GM21723 (cell line): ENCODE measurements around the gene SPPL2B.

Source experiments
- ATAC-seq: cut with Tn5 transposase; IDR thresholded peaks from one replicate; pipeline ENCODE4 v1.9.1; 2021; ENCODE audit warnings: mild to moderate bottlenecking, moderate library complexity; ENCODE audit not compliant: unreplicated experiment

SPPL2B gene

DNA sequence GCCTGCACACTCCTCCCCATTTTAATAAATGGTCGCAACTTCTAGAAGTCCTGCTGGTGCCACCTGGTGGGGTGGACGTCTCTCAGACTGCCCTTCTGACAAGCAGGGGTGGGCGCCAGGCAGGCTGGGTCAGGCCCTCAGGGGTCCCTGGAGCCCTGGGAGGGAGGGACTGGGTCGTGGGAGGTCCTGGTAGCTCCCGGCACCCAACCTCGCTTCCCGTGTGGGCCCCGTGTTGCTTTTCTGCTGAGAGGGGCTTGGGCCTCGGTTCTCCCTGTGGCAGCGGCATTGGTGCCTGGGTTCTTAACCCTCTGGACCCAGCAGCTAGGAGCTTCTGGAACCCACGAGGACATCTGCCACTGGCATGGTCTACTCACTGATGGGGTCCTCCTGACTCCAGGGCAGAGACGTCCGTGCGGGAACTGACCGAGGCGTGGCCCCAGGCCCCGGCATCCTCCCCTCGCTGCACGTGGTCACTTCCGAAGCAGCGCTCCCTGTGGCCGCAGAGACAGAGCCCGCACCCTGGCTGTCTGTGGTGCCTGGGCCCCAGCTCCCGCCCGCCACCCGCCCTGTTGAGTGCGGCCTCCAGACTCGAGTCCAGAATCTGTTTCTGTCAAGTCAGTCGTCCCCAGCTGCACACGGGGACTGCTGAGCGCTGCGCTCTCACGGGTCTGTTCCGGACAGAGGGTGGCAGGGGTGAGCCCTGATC is 25.6 kb downstream of the SPPL2B start:
- ATAC-seq: no peak

DNA sequence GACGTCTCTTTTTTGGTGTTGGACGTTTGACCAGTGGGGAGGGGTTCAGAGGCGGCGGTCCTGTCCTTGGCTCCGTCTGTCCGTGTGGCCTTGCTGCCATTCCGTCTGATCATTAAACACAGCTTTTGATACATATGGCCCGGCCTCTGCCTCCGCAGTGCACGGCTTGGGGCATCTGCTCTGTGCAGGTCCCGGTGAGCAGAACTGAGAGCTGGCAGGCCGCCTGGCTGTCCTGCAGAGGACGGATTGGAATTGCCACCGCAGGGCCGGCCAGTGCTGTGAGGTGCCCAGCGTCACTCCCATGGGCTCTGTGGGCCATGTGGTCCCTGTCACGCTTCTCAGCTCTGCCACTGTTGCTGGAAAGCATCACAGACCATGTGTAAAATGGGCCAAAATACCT is 26.2 kb downstream of the SPPL2B start:
- no peak for ATAC-seq

DNA sequence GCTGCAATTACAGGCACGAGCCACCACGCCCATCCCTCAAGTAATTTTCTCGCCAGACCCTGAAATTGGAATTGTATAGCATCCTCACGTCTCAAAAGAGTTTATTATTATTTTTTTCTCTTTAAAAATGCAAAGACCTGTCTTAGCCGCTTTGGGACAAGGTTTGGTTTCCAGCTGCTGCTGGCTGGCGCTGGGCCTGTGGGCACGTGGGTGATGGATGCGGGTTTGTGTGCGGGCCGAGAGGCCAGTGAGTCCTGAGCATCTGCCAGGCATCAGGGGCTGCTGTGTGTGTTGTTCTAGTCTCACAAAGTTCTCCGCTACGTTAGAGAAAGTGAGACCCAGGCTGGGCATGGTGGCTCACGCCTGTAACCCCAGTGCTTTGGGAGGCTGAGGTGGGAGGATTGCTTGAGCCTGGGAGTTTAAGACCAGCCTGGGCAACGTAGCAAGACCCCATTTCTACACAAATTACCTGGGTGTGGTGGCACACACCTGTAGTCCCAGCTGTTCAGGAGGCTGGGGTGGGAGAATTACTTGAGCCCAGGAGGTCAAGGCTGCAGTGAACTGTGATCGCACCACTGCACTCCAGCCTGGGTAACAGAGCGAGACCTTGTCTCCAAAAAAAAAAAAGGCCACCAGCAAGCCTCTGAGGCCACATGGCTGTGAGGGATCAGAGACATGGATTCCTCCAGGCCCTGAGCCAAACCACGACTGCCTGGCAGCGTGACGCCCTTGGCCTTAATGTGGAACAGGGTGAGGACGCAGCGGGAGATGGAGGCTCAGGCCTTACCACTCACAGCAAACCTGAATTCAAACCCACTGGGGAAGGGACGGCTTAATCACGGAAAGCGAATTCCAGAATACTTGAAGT is 26.9 kb downstream of the SPPL2B start:
- no peak for ATAC-seq

DNA sequence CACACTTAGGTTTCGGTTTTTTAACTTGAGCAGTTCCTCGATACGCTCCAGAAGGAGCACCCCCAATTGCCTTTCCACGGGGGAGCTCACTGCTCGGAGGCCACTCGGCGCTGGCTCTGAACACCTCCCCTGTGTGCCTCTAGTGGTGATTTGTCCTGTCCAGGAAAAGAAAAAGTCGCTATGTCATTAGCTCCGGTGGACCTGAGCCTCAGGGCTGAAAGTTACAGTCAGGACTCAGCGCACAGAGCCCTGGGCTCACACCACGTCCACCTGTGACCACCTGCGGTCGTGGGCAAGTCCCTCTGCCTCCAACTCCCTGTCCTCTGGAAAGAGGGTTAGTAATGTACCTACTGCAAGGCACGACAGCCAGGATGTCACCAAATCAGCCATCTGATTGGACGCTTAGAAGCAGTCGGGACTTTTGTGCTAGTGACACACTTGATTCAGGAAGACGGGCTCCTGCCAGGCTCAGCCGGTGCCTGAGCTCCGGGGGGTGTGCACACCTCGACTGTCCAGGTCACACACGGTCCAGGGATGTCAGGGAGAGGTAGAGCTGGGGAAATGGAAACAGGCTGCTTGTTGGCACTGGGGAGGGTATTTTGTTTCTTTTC is 27.7 kb downstream of the SPPL2B start:
- ATAC-seq: no peak

DNA sequence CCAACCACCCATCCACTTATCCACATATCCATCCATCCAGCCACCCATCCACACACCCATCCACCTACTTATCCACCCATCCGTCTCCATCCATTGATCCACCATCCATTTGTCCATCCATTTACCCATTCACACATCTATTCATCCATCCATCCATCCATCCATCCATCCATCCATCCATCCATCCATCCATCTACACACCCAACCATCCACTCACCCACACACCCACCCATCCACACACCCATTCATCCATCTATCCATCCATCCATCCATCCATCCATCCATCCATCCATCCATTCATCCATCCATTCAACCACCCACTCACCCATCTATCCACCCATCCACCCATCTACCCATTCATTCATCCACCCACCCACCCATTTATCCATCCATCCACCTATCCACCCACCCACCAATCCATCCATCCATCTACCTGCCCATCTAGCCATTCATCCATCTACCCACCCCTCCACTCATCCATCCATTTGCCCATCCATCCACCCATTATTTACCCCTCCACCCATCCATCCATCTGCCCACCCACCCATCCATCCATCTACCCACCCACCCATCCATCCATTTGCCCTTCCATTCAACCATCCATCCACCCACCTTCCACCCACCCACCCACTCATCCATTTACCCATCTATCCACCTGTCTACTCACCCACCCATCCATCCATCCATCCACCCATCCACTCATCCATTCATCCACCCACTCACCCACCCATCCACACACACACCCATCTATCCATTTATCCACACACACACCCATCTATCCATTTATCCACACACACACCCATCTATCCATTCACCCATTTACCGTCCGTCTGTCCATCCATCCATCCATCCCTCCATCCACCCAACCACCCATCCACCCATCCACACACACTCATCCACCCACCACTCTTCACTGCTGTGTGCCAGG is 29.1 kb downstream of the SPPL2B start:
- no peak for ATAC-seq

DNA sequence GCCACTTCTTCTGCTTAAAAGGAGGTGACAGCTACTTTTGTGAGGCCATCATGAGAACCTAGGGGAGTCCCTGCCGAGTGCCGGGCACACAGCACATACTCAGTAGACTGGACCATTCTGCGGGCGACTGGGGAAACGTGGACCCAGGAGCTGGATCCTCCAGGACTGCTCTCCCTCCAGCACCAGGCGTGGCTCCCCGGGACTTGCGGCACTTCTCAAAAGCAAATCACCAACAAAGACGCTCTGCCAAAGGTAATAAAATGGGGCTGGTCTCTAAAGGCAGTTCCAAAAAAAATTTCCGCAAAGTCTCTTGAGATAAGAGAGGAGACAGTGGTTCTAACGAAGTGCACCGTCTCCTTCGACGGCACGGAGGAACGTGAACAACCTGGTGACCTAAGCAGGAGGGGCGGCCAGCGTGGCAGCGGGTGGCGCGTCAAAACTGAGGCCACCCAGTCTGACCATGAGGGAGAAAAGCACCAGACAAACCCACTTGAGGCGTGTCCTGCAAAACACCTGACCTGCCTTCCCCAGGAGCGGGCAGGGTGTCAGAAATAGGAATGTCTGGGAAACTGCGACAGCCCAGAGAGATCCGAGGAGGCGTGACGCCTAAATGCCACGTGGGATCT is 30.2 kb downstream of the SPPL2B start:
- no peak for ATAC-seq

DNA sequence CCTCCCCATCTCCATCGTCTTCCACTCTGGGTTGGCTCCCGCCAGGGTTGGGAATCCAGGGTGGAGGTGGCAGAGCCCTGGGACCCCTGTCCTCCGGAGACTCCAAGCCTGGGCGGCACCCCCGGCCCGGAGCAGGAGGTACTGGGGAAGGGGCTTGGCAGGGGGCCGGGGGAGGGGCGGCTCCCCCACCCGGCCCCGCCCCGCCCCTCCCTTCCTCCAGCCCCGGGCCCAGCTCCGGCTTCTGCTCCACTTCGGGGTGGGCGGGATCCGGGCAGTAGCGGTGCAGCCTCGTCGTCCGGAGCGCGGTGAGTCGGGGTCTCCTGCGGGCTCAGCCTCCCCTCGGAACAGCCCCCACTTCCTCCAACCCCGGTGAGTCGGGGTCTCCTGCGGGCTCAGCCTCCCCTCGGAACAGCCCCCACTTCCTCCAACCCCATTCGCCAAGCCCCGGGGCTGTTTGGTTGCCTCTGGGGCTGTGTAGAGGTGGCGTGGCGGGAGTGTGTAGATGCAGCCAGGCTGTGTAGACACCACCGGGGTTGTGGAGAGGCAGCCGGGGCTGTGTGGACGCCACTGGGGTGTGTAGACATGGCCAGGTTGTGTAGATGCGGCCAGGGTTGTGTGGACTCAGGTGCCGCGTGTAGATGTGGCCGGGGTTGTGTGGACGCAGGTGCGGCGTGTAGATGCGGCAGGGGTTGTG is 31.7 kb downstream of the SPPL2B start, which contains the start of gene TMPRSS9:
Gene TMPRSS9 (plus strand): TSS at position 274 of the 694 bp plus-strand sequence. CDS start 29,521 bp downstream, outside the sequence.
- no peak for ATAC-seq

DNA sequence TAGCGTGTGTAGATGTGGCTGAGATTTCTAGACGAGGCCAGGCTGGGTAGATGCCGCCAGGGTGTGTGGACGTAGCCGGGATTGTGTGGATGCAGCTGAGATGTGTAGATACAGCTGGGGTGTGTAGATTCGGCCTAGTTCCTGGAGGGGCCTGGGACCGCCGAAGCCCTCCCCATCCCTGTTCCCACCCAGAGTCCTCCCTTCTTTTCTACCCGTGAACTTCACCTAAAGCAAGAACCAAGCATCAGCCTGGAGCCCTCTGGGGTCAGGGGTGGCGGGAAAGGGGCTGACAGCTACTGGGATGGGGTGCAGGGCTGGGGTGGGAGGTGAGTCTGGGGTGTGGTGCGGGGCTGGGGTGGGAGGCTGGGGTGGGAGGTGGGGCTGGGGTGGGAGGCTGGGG is 32.3 kb downstream of the SPPL2B start:
- no peak for ATAC-seq

DNA sequence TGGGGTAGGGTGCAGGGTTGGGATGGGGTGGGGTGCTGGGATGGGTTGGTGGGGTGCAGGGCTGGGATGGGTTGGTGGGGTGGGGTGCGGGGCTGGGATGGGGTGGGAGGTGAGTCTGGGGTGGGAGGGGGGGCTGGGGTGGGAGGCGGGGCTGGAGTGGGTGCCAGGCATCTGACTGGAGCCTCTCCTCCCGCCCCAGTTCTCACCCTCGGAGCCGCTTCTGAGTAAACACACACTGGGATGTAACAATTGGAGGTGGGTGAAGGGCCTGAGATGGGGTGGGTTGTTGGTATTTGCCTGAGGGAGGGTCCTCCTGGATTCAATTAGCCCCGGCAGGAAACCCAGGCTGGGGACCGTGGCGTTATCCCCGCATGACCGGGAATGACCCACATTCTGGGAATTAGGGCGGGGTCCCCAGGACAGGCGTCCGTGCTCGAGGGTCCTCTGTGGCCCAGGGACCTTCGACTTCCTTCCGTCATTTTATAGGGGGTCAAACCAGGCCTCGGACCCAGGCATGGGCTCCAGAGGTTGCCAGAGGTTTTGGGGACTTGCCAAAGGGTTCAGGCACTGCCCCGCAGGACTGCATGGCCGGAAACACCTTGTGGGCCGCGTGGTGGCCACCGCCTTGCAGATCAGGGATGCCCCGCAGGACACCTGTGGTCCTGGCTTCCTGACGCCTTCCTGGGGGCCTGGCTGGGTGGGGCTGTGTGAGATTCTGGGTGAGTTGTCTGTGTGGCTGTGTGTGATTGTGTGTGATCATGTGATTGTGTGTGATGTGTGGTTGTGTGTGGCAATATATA is 33.0 kb downstream of the SPPL2B start:
- no peak for ATAC-seq

DNA sequence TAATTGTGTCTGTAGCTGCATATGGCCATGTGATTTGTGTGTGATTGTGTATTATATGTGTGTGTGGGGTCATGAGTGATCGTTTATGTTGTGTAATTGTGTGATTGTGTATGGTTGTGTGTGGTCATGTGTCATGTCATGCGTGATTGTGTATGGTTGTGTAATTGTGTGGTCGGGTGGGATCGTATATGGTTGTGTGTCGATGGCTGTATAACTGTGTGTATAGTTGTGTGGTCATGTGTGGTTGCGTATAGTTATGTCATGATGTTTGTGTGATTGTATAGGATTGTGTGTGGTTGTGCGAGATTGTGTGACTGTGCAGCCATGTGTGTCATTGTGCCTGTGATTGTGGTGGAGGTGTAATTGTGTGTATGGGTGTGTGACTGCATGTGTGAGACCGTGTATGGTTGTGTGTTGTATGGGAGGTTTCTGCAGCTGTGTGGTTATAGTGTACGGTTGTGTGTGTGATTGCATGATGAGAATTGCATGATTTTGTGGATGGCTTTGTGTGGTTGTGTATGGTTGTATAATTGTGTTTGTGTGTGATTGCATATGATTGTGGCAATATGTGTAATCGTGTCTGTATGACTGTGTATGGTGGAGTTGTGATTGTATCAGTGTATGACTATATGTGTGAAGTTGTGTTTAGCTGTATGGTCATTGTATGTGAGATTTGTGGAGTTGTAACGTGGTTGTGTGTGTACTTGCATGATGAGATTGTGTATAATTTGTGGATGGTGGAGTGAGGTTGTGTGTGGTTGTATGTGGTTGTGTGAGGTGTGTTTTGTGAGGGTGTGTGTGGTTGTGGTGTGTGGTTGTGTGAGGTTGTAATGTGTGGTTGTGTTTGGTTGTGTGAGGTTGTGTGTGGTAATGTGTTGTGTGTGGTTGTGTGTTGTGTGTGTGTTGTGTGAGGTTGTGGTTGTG is 33.8 kb downstream of the SPPL2B start:
- no peak for ATAC-seq

DNA sequence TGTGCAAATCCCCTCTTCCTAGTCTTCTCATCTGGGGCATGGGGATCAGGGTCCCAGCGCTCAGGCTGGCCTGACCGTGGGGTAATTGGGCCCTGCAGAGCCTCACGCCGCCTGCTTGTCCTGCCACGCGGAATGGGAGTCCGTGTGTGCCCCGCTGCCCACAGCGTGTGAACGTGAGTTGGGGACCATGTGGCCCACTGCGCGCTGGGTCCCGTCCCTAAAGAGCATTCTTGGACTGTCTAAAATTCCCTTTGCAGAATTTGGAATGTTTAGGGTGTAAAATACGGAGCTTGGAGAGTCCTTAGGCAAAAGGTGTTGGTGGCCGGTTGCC is 34.5 kb downstream of the SPPL2B start:
- no peak for ATAC-seq

DNA sequence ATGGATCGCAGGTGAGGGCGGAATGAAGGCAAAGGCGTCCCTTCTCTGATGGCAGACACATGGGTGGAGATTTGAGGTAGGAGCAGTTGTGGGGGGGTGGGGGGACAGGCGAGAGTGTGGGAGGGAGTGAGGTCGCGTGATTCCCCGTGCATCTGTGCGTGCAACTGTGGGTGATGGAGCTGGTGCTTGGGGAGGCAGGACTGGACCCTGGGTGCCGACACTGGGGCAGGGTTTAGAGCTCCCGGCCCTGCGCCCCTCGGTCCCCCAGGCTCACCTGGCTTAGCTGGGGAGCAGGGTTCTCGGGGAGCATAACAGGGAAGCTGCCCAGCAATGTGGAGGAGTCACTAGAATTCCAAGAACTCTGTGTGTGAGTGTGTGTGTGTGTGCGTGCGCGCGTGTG is 34.9 kb downstream of the SPPL2B start:
- ATAC-seq: no peak

DNA sequence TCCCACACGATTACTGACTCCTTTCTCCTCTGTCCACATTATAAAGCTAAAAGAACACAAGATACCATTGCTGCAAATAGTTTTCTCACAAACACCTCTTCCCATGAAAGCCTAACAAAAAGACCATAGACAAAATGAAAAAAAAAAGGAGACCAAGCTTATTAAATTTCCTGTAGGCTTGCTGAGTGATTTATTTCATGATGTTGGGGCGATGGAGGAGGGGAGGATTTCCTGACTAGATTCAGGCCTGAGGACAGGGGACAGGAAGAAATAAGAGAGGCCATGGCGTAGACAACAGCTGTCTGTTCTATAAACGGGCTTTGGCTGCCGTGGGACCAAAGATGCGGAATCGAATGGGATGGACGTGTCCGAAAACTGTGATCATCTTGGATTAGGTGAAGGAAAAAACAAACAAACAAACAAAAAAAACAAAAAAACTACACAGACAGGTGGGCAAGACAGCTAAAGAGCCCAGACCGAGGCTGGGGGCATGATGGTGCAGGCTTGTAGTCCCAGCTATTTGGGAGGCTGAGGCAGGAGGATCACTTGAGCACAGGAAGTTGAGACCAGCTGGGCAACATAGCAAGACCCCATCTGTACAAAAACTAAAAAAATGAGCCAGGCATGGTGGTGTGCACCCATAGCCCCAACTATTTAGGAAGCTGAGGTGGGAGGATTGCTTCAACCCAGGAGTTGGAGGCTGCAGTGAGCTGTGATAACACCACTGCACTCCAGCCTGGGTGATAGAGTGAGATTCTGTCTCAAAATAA is 36.9 kb downstream of the SPPL2B start:
- no peak for ATAC-seq

DNA sequence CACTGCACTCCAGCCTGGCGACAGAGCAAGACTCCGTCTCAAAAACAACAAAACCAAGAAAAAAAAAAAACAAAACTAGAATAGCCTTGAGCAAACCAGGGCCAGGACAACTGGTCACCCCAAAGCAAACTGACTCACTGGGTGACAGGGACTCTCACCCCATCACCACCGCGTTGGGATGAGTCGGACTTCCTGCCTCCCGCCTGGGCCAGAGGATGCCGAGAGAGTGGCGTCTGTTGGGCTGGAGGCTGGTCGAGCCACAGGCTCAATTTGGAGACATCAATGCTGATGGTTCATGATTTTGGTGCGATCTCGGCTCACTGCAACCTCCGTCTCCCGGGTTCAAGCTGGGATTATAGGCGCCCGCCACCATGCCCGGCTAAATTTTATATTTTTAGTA is 43.2 kb downstream of the SPPL2B start:
- no peak for ATAC-seq

DNA sequence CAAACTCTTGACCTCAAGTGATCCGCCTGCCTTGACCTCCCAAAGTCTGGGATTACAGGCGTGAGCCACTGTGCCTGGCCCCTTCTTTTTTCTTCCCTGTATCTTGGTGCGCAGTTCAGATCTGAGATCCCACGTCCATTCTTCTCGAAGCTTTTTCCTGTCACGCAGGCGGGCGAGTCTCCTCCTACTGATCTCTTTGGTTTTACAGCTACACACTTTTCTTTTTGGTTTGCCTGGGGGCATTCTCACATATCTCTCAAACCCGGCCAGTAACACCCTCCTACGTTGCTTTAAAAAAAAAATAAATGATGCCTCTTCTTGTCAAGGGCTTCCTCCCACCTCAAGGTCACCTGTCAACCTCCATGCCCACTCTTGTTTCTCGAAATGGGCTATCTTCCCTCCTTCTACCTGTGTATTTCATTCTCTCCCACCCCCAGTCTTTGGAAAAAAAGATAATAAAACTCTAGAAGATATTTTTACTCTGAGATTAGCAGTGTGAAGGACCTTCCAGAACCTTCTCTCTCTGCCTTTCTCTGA is 43.7 kb downstream of the SPPL2B start:
- ATAC-seq: no peak

DNA sequence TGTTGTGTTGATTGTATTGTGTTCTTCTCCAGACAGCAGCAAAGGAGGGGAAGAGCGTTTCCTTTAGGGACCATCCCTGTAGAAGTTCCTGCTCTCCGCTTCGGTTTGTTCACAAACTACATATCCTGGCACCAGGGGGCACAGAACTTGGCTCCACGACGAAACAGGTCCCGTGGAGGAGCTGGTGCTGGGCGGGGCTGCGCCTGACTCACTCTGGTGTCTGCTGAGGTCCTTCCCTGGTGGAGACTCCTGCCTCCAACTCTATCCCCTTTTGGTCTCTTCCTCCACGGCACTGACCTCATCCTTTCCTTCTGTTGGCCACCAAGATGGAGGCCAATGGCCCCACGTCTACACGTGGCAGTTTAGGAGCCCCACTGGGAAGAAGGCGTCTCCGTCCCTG is 46.3 kb downstream of the SPPL2B start:
- ATAC-seq: no peak
